GM12801 (cell line): ENCODE measurements around the gene HOXC10.

ENCODE experiments used
- CTCF ChIP-seq: IDR thresholded peaks from one replicate; pipeline ENCODE4 v1.5.1; 2011; ENCODE audit warnings: control low read depth; ENCODE audit not compliant: insufficient read length; ENCODE audit errors: extremely low read depth

HOXC10 gene

GRCh38 chr12:53973236-53974042, 11.5 kb upstream of the HOXC10 start:
- TF ChIP-seq CTCF: no peak

GRCh38 chr12:53974084-53975063, 10.6 kb upstream of the HOXC10 start, which contains the start of gene HOTAIR:
TSS of gene HOTAIR (minus strand) at chr12:53974954.
- TF ChIP-seq CTCF: no peak

GRCh38 chr12:53975064-53975471, 9.9 kb upstream of the HOXC10 start:
- no peak for TF ChIP-seq CTCF

GRCh38 chr12:53975479-53976152, 9.3 kb upstream of the HOXC10 start:
- TF ChIP-seq CTCF: no peak

- TF ChIP-seq CTCF: no peak
Measured at GRCh38 chr12:53976172-53976822, 8.6 kb upstream of the HOXC10 start.

- TF ChIP-seq CTCF: no peak
Measured at GRCh38 chr12:53976823-53977595, 7.9 kb upstream of the HOXC10 start.
